ENCODE results near the gene RAD18.

The RAD18 gene

DNA sequence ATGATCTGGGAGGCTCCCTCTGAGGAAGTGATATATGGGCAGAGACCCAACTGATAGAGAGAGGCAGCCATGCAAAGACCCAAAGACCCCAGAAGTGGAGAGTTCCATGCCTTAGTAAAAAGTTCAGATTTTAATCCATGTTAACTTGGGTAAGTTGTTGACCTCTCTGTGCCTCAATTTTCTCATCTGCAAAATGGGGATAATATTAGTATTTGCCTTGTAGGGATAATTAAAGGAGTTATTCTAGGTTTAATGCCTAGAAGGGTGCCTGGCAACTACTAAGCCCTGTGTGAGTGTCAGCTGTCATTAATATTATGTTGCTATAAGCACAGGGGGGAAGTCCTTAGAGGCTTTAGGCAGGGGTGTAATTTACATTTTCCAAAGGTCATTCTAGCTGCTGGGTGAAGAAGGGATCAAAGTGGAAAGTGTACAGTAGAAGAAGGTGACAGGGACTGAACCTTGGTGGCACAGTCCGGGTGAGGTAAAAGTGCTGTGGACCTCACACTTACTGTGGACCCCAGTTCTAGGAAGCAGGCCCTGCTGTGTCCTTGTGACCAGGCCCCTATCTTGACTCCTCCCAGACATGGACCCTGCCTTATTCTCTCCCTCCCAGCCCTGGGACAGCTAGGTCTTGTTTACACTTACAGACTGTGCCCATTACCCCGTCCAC lies 3.0 kb upstream of the RAD18 start:
- TF ChIP-seq, protein P1, sequence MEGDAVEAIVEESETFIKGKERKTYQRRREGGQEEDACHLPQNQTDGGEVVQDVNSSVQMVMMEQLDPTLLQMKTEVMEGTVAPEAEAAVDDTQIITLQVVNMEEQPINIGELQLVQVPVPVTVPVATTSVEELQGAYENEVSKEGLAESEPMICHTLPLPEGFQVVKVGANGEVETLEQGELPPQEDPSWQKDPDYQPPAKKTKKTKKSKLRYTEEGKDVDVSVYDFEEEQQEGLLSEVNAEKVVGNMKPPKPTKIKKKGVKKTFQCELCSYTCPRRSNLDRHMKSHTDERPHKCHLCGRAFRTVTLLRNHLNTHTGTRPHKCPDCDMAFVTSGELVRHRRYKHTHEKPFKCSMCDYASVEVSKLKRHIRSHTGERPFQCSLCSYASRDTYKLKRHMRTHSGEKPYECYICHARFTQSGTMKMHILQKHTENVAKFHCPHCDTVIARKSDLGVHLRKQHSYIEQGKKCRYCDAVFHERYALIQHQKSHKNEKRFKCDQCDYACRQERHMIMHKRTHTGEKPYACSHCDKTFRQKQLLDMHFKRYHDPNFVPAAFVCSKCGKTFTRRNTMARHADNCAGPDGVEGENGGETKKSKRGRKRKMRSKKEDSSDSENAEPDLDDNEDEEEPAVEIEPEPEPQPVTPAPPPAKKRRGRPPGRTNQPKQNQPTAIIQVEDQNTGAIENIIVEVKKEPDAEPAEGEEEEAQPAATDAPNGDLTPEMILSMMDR (IDR thresholded peaks at IDR 0.05; ENCODE audit: low read depth, low read length), result no peak
- H3K4me3 ChIP-seq (ENCODE audit: low read depth, low read length), result no peak overlapping the region

DNA sequence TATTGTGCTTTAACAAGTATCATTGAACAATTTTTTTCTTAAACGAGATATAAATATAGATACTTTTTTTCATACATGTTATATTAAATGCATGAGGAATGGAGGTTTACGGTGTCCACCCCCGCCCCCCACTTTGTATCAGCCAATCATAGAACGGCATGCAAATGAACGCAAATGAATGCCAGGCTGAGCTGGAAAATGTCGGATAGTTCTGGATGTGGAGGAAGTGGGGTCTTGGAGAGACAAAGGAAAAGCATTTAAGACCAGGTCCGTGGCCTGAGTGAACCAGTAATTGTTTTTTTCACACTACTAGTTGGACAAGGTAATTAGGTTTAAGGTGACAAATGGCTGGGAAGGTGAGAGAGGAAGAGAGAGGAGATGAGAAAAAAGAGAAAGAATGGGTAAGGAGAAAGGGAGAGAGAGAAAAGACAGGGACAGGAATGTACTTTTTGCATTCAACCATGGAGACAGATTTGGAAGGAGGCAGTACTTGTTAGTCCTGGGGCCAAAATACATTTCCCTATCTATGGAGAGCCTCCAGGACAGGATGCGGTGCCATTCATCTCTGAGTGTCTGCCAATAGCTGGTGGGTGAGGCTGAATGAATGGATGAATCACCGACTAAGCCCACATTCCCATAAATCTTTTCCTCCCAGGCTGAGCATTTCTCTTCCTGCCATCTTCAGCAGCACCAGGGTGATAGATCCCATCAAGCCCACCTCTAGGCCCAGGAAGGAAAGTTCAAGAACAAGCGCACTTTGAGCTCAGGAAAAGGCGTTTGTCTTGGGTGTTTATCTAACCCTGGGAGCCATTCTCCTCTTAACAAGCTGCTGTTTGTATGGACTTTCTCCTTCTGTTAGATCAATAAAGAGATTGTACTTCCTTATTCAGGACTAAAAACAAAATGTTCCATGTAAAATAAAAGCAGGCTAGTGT lies 1.4 kb upstream of the RAD18 start:
- TF ChIP-seq, protein P1 (IDR thresholded peaks at IDR 0.05; ENCODE audit: low read depth, low read length), result no peak
- H3K4me3 ChIP-seq (ENCODE audit: low read depth, low read length), result no peak overlapping the region

DNA sequence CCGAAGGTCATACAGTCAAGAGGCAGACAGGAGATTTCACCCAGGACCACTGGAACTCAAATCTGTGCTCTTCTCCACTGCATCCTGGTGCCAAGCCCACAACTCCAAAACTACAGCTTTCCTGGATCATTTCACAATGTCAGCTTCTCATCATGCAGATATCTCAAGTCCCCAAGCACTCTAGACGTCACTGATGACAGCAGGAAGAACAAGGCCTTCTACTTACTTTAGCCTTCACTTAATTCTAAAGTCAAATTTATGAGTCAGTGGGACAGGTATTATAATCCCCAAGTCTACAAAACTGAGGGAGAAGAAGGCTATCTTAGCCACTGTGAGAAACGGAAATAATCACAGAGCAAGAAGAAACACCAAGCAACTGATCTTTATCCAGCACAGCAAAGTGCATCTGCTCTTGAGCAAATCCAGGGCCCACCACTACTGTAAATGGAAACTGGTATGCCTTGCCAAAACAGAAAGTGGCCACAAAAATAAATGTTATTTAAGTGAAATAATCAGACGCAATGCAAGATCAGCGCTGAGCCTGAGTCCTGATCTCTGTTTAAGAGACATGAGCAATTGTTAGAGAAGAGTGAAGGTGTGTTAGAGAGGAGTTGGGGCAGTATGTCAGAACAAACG lies 928 bp downstream of the RAD18 start:
- TF ChIP-seq, protein P1 (IDR thresholded peaks at IDR 0.05; ENCODE audit: low read depth, low read length), result no peak

DNA sequence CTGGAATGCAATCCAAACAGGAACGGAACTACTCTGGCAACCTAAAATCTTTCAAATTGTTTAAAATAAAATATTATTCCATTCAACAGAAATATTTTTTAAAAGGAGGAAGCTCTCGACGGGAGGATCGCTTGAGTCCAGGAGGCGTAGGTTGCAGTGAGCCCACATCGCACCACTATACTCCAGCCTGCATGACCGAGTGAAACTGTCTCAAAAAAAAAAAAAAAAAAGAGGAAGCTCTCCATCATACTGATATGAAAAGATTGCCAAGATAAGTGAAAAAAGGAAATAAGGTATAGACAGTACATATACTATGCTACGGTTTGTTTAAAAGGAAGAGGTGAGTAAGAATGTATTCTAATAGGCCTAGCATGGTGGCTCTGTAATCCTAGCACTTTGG lies 3.6 kb downstream of the RAD18 start:
- TF ChIP-seq, protein P1 (IDR thresholded peaks at IDR 0.05; ENCODE audit: low read depth, low read length), result no peak
- no peak overlapping the region for H3K4me3 ChIP-seq (ENCODE audit: low read depth, low read length)

More for the DNA sequence above, 928 bp downstream of the RAD18 start:
- peak overlapping the region; percentile 86 for H3K4me3 ChIP-seq (ENCODE audit: low read depth, low read length)

- TF ChIP-seq, protein P1 (IDR thresholded peaks at IDR 0.05; ENCODE audit: low read depth, low read length), result no peak
- H3K4me3 ChIP-seq (ENCODE audit: low read depth, low read length), result no peak overlapping the region
These were observed 8.1 kb downstream of the RAD18 start for GRCh38 chr3:8954938-8955763.

- no peak overlapping the region for H3K4me3 ChIP-seq (ENCODE audit: low read depth, low read length)
- TF ChIP-seq, protein P1 (IDR thresholded peaks at IDR 0.05; ENCODE audit: low read depth, low read length), result no peak
These were observed 10.0 kb downstream of the RAD18 start for GRCh38 chr3:8953313-8953712.

All from WI38 (cell line).